Measurements from ENCODE around the gene DENND5B. TPM values are rescaled to one million over a fixed set of nuclear protein-coding genes. Genes with fewer than 3 reads are reported as not detected.
"Not testable (repeated sequence)": the region's sequence is repeated elsewhere in the genome, so short reads cannot be mapped to it uniquely, and the experiment has no call there.

The DENND5B gene
- total and polyA plus RNA-seq, 2 donors, result 5.6 to 27.5 TPM

- WGBS, result 70% methylated on average over 3 of the region's 3 CpGs
- Histone ChIP-seq H3K36me3 (ENCODE audit: insufficient read depth) (no peaks in the 10 kb centered on the region), H3K4me3 (ENCODE audit: low read depth, low read length) (no peak overlapping the region), H3K27ac (ENCODE audit: low read depth) (no peak overlapping the region), H3K4me1 (ENCODE audit: insufficient read depth) (no peaks in the 10 kb centered on the region)
- no peak for DNase-seq (ENCODE audit: extremely low spot score)
Observed at GRCh38 chr12:31585271-31585670, 5.7 kb downstream of the DENND5B start.

- Histone ChIP-seq H3K4me3 (ENCODE audit: low read depth, low read length) (no peak overlapping the region), H3K4me1 (ENCODE audit: insufficient read depth) (no peaks in the 10 kb centered on the region), H3K36me3 (ENCODE audit: insufficient read depth) (no peaks in the 10 kb centered on the region), H3K27ac (ENCODE audit: low read depth) (no peak overlapping the region)
- WGBS, result 70% methylated on average over 6 of the region's 6 CpGs
- DNase-seq (ENCODE audit: extremely low spot score), result no peak
Observed at GRCh38 chr12:31584782-31585181, 6.2 kb downstream of the DENND5B start.

- DNase-seq (ENCODE audit: extremely low spot score), result no peak
- no peak overlapping the region for H3K4me3 ChIP-seq (ENCODE audit: low read depth, low read length)
- H3K27ac ChIP-seq (ENCODE audit: low read depth), result no peak overlapping the region
- 81% methylated on average over 2 of the region's 2 CpGs for WGBS
- H3K36me3 ChIP-seq (ENCODE audit: insufficient read depth), result no peaks in the 10 kb centered on the region
- no peaks in the 10 kb centered on the region for H3K4me1 ChIP-seq (ENCODE audit: insufficient read depth)
Observed at GRCh38 chr12:31583878-31584277, 7.1 kb downstream of the DENND5B start.

GRCh38 chr12:31582155-31582554 is 8.8 kb downstream of the DENND5B start:
- Histone ChIP-seq H3K4me1 (ENCODE audit: insufficient read depth) (no peaks in the 10 kb centered on the region), H3K36me3 (ENCODE audit: insufficient read depth) (no peaks in the 10 kb centered on the region), H3K4me3 (ENCODE audit: low read depth, low read length) (no peak overlapping the region), H3K27ac (ENCODE audit: low read depth) (no peak overlapping the region)
- DNase-seq (ENCODE audit: extremely low spot score), result no peak
- WGBS, result 86% methylated on average over 3 of the region's 3 CpGs

GRCh38 chr12:31578632-31579031 is 12.3 kb downstream of the DENND5B start:
- 39% methylated on average over 2 of the region's 2 CpGs for WGBS
- Histone ChIP-seq H3K36me3 (ENCODE audit: insufficient read depth) (no peaks in the 10 kb centered on the region), H3K4me1 (ENCODE audit: insufficient read depth) (no peaks in the 10 kb centered on the region), H3K27ac (ENCODE audit: low read depth) (no peak overlapping the region), H3K4me3 (ENCODE audit: low read depth, low read length) (no peak overlapping the region)
- no peak for DNase-seq (ENCODE audit: extremely low spot score)

GRCh38 chr12:31574803-31575575 is 15.9 kb downstream of the DENND5B start:
- no peaks in the 10 kb centered on the region for H3K36me3 ChIP-seq (ENCODE audit: insufficient read depth)
- no peak overlapping the region for H3K4me3 ChIP-seq (ENCODE audit: low read depth, low read length)
- H3K4me1 ChIP-seq (ENCODE audit: insufficient read depth), result no peaks in the 10 kb centered on the region
- 48% methylated on average over 2 of the region's 2 CpGs for WGBS
- H3K27ac ChIP-seq (ENCODE audit: low read depth), result no peak overlapping the region
- DNase-seq (ENCODE audit: extremely low spot score), result no peak

GRCh38 chr12:31574367-31574766 is 16.6 kb downstream of the DENND5B start:
- WGBS, result 96% methylated on average over 7 of the region's 7 CpGs
- H3K27ac ChIP-seq (ENCODE audit: low read depth); H3K4me1 ChIP-seq (ENCODE audit: insufficient read depth); H3K4me3 ChIP-seq (ENCODE audit: low read depth, low read length); H3K36me3 ChIP-seq (ENCODE audit: insufficient read depth); DNase-seq (ENCODE audit: extremely low spot score): not testable (repeated sequence)

GRCh38 chr12:31572900-31573600 is 17.9 kb downstream of the DENND5B start:
- no peak for DNase-seq (ENCODE audit: extremely low spot score)
- 92% methylated on average over 3 of the region's 3 CpGs for WGBS

GRCh38 chr12:31570880-31571279 is 20.1 kb downstream of the DENND5B start:
- 67% methylated on average over 5 of the region's 5 CpGs for WGBS
- H3K36me3 ChIP-seq (ENCODE audit: insufficient read depth), result no peaks in the 10 kb centered on the region
- no peak overlapping the region for H3K4me3 ChIP-seq (ENCODE audit: low read depth, low read length)
- no peak for DNase-seq (ENCODE audit: extremely low spot score)
- no peaks in the 10 kb centered on the region for H3K4me1 ChIP-seq (ENCODE audit: insufficient read depth)
- H3K27ac ChIP-seq (ENCODE audit: low read depth), result no peak overlapping the region

More at GRCh38 chr12:31572900-31573600, 17.9 kb downstream of the DENND5B start:
- no peak overlapping the region for H3K4me3 ChIP-seq (ENCODE audit: low read depth, low read length)
- H3K27ac ChIP-seq (ENCODE audit: low read depth), result no peak overlapping the region
- no peaks in the 10 kb centered on the region for H3K36me3 ChIP-seq (ENCODE audit: insufficient read depth)
- H3K4me1 ChIP-seq (ENCODE audit: insufficient read depth), result no peaks in the 10 kb centered on the region

- not testable (repeated sequence) for DNase-seq (ENCODE audit: extremely low spot score); H3K36me3 ChIP-seq (ENCODE audit: insufficient read depth); H3K4me1 ChIP-seq (ENCODE audit: insufficient read depth); H3K27ac ChIP-seq (ENCODE audit: low read depth); H3K4me3 ChIP-seq (ENCODE audit: low read depth, low read length)
- WGBS, result 93% methylated on average over 2 of the region's 2 CpGs
Observed at GRCh38 chr12:31569517-31569916, 21.4 kb downstream of the DENND5B start.

GRCh38 chr12:31568498-31568897 is 22.4 kb downstream of the DENND5B start:
- no peak for DNase-seq (ENCODE audit: extremely low spot score)
- Histone ChIP-seq H3K4me3 (ENCODE audit: low read depth, low read length) (no peak overlapping the region), H3K36me3 (ENCODE audit: insufficient read depth) (no peaks in the 10 kb centered on the region), H3K4me1 (ENCODE audit: insufficient read depth) (no peaks in the 10 kb centered on the region), H3K27ac (ENCODE audit: low read depth) (no peak overlapping the region)
- WGBS, result 85% methylated on average over 3 of the region's 3 CpGs

- no peak for DNase-seq (ENCODE audit: extremely low spot score)
- 90% methylated on average over 2 of the region's 2 CpGs for WGBS
- no peak overlapping the region for H3K4me3 ChIP-seq (ENCODE audit: low read depth, low read length)
- H3K27ac ChIP-seq (ENCODE audit: low read depth), result no peak overlapping the region
- no peaks in the 10 kb centered on the region for H3K36me3 ChIP-seq (ENCODE audit: insufficient read depth)
- no peaks in the 10 kb centered on the region for H3K4me1 ChIP-seq (ENCODE audit: insufficient read depth)
Observed at GRCh38 chr12:31567029-31567428, 23.9 kb downstream of the DENND5B start.

- no peak overlapping the region for H3K4me3 ChIP-seq (ENCODE audit: low read depth, low read length)
- H3K4me1 ChIP-seq (ENCODE audit: insufficient read depth), result no peaks in the 10 kb centered on the region
- H3K36me3 ChIP-seq (ENCODE audit: insufficient read depth), result no peaks in the 10 kb centered on the region
- WGBS, result 96% methylated on average over 2 of the region's 2 CpGs
- H3K27ac ChIP-seq (ENCODE audit: low read depth), result no peak overlapping the region
- no peak for DNase-seq (ENCODE audit: extremely low spot score)
Observed at GRCh38 chr12:31566547-31566946, 24.4 kb downstream of the DENND5B start.

GRCh38 chr12:31562594-31563328 is 28.2 kb downstream of the DENND5B start:
- no peak overlapping the region for H3K27ac ChIP-seq (ENCODE audit: low read depth)
- no peaks in the 10 kb centered on the region for H3K36me3 ChIP-seq (ENCODE audit: insufficient read depth)
- 90% methylated on average over 5 of the region's 5 CpGs for WGBS
- no peak for DNase-seq (ENCODE audit: extremely low spot score)
- no peaks in the 10 kb centered on the region for H3K4me1 ChIP-seq (ENCODE audit: insufficient read depth)
- no peak overlapping the region for H3K4me3 ChIP-seq (ENCODE audit: low read depth, low read length)
